Raji (cell line): ENCODE measurements around the gene PTPRE.

Source experiments
- POLR2A ChIP-seq: IDR thresholded peaks from 2 replicates; pipeline ENCODE4 v1.6.1; 2011; ENCODE audit warnings: low read depth, low read length, control low read depth; ENCODE audit not compliant: insufficient read depth

PTPRE gene

GRCh38 chr10:128018236-128018635 is 111.3 kb downstream of the PTPRE start:
- no peak for TF ChIP-seq POLR2A

DNA sequence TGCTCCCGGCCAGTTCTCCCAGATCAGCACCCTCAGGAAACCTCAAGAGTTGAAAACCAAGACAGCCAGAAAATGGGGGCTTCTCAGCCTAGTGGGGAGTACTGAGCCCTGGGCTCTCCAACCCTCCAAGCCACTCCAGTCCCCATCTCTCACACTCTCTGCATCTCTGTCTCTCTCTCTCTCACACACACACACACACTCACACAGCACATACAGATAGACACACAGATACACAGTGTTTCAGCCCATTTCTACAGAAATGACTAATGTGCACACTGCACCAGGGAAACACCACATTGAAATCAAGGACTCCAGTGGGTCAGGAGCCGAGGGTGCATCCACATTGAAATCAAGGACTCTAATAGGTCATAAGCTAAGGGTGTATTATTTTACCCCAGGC is 111.8 kb downstream of the PTPRE start:
- no peak for TF ChIP-seq POLR2A

DNA sequence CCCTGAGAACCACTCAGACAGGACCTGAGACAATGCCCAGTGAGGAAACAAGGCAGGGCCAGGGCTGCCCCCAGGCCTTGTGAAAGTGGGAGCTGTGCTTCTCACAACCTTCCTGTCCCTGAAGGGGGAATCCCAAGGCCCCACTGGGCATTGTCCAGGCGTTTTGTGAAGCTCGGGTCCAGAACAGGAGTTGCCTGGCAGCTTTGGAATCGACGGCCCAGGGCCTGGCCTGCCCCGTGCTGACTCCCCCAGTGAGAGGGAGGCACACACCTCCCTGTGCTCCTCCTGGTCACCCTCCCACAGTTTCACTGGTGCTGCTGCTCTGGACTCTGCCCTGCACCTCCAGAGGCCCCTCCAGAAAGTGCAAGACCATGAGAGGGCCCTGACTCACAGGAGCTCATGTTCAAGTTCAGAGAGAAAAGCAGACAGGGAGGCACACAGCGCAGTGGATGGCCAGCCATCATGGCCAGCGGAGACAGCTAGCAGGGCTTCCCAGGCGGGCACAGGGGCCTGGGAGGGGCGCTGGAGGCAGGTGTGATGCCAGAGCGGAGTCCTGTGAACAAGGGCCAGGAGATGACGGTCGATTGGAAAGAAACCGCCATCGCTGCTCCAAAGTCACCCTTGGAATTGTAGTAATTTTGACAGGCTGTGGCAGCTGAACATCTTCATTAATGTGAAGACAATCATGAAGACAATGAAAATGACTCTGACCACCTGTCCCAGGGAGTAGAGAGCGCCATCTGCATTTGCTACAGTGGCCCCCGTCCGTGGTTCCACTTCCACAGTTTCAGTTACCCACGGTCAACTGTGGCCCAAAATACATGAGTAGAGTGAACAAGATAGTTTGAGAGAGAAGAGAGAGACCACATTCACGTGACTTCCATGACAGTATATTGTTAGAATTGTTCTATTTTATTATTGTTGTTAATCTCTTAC is 115.6 kb downstream of the PTPRE start:
- no peak for TF ChIP-seq POLR2A

GRCh38 chr10:128024426-128024825 is 117.5 kb downstream of the PTPRE start:
- no peak for TF ChIP-seq POLR2A

GRCh38 chr10:128025437-128025836 is 118.5 kb downstream of the PTPRE start:
- no peak for TF ChIP-seq POLR2A

DNA sequence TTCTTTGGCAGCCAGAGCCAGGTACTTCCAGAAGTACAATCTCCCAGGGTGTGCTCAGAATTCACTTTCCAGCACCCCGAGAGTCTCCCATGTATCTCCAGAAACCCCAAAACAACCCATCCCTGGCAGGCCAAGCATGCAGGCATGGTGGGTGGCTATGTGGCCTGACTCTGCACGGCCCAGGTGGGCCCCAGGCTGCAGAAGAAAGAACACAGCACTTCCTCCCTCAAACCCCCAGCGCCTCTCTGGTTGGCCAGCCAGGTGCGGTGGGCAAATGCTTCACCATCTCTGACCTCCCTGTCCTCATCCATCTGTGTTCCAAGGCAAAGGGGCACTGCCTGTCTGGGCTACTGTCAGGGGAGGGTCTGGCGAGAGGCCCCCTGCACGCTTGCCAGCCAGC is 119.0 kb downstream of the PTPRE start:
- TF ChIP-seq POLR2A: no peak

- TF ChIP-seq POLR2A: no peak
Measured at GRCh38 chr10:128026615-128027300, 119.9 kb downstream of the PTPRE start.

GRCh38 chr10:128027306-128027705 is 120.4 kb downstream of the PTPRE start:
- no peak for TF ChIP-seq POLR2A

DNA sequence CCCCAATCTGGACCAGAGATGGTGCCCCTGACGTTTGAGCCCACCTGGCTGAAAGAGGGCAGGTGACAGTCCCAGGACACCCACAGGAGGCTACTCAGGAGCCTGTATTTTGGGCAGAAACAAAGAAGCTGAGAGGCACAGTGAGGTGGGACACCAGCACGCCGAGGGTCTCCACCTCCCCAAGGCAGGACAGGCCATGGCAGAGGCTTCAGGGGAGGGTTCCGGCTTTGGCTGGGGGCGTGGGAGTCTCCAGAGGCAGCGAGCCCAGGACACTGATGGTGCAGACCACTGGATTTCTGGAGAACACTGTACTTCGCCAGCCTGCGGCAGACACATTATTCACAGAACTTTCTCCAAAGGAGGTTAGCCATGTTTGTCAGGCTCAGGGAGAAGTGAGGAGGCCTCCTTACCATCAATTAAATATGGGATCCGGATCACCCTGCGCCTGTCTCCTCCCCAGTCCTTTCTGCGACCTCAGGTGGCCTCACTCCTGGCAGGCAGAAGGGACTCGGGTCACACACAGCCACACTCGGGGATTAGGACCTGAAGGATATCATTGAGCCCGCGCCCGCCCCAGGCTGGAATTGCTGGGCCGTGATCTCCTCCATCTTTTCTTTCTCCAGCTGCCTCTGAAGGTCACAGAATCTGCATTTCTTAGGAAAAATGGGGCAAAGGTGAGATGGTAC is 121.1 kb downstream of the PTPRE start:
- TF ChIP-seq POLR2A: no peak

- no peak for TF ChIP-seq POLR2A
Measured at GRCh38 chr10:128028508-128029289, 121.8 kb downstream of the PTPRE start.

GRCh38 chr10:128029290-128029651 is 122.4 kb downstream of the PTPRE start:
- no peak for TF ChIP-seq POLR2A

DNA sequence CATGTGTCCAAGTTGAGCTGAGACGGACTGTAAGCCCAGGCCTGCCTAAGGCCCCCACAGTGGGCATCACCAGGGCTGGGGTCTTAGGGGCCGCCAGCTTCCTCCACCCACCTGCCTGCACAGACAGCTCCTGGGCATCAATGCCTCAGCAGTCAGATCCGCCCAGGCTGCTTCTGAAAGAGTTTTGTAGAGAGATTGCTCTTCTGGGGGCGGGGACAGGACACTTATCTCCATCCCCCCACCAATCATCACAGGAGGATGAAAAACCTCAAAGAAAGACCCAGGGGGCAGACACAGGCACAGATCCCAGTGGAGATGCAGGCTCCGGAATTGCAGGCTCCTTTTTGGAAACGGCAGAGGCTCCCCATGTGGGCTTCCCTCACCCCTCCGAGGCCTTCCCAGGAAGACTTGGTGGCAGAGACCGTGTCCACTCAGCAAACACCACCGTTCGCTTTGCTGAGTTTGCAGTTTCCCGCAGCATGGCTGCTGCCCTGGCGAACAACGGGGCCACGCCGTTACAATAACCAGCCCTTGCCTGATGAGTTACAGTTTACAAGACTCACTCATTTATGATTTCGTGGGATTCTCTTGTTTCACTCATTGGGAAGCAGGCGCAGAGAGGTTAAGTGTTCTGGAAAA is 122.9 kb downstream of the PTPRE start:
- no peak for TF ChIP-seq POLR2A

- TF ChIP-seq POLR2A: no peak
Measured at GRCh38 chr10:128030498-128031072, 123.7 kb downstream of the PTPRE start.

- TF ChIP-seq POLR2A: no peak
Measured at GRCh38 chr10:128031216-128031615, 124.3 kb downstream of the PTPRE start.

DNA sequence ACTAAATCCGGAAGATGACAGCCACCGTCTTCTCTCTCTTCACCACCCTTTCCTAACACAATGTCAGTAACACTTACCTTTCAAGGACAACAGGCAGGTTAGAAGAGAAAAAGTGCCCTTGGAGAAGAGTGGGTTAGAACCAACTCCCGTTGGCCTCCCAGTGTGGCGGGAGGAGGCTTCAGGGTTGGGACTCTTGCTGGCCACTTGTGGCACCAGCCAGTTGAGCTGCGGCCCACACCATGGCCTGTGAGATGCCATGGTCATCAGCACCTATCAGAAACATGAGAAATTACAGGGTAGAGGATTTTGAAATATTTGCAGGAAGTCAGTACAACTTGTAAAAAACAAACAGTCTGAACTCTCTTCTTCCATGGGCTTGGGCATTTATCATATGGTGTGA is 125.6 kb downstream of the PTPRE start:
- TF ChIP-seq POLR2A: no peak

GRCh38 chr10:128035557-128035973 is 128.7 kb downstream of the PTPRE start:
- TF ChIP-seq POLR2A: no peak
